Measurements from ENCODE around the gene MIAT. TPM values are rescaled to one million over a fixed set of nuclear protein-coding genes. Genes with fewer than 3 reads are reported as not detected.
A peak's percentile ranks its signal among the peaks of the same experiment; 100 is the strongest.
"Not testable (repeated sequence)": the region's sequence is repeated elsewhere in the genome, so short reads cannot be mapped to it uniquely, and the experiment has no call there.

Gene MIAT
- polyA plus RNA-seq (2013, experiment 1 of 4) = 178 TPM
- polyA plus RNA-seq (2013, experiment 2 of 4) = 300 TPM
- 132 TPM for polyA plus RNA-seq (2013, experiment 3 of 4)
- polyA plus RNA-seq (2013, experiment 4 of 4) = 178 TPM

DNA sequence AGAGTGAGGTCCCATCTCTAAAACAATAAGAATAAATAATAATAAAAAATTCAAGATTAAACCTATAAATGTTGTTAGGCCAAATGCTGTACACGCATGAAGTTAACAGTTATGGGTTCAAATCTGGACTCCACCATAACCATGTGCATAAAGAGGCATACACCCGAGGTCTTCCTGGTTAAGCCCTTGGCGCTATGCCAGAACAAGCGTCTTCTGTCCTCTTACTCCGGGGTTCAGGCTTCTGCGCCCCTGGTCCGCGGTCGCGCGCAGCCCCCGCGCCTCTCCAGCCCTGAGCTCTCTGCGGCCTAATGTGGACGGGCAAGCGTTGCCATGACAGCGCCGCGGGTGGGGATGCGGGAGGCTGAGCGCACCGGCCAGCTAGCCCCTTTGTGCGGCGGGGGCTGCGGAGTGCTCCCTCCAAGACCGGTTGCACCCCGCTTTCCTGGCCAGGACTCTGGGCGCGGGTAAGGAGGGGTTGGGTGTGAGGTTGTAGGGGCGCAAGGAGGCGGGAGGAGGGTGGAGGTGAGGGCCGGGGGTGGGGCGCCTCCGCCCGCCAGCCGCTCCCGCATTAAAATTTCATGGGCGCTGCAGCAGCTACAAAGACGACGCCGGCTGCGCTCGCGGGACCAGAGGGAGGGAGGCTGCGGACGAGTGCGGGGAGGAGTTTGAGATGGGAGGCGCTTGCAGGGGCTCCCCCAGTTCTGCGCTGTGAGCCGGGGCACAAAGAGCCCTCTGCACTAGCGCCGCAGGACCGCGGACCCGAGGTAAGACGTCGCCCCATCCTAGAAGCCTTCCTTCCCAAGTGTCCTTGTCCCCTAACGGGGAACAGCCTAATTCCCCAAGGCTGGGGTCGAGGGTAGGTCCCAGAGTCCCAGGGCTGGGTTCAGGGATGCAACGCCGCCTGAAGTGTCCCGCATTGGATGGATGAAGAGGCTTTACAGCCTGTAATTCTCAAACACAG, at the start of gene MIAT:
MIAT (plus strand) TSS at position 698 of the 961 bp plus-strand sequence.
- peak within 1 kb of the TSS; percentile 83 for H3K27ac ChIP-seq (ENCODE audit: insufficient read depth, low read depth, low read length, poor library complexity, severe bottlenecking)
- peak within 1 kb of the TSS; percentile 83 for H3K4me3 ChIP-seq (ENCODE audit: insufficient read depth, low read depth, low read length)
- H3K27me3 ChIP-seq (ENCODE audit: control insufficient read depth, insufficient read depth, low read length, poor library complexity, severe bottlenecking) = peaks cover 11% of the 10 kb centered on the region
- H3K36me3 ChIP-seq (ENCODE audit: control insufficient read depth, insufficient read depth, low read length) = no peaks in the 10 kb centered on the region
- H3K9me3 ChIP-seq (ENCODE audit: control insufficient read depth, low read length) = no peaks in the 10 kb centered on the region
- peaks cover 25% of the 10 kb centered on the region for H3K4me1 ChIP-seq (ENCODE audit: control insufficient read depth, insufficient read depth, low read length)
- WGBS, 2 experiments = 4% methylated on average over 62 of the region's 62 CpGs

DNA sequence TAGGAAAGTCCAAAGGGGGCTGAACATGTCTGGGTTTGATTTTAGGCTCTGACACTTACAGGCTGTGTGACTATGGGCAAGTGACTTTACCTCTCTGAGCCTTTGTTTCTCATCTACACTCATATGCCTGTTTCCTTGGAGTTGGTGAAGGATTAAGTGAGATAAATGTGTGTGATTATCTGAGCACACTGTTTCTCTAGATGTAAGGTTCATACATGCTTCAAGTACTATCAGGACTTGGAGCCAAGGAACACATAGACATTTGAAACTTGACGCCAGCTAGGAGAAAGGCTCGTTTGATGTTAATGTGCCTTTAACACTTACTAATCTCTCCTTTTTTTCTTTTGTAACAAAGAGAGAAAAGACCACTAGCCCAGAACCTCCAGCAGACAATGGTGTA, 49.3 kb upstream of the MIAT start:
- Histone ChIP-seq H3K27me3 (ENCODE audit: control insufficient read depth, insufficient read depth, low read length, poor library complexity, severe bottlenecking) (peaks cover 6% of the 10 kb centered on the region), H3K4me3 (ENCODE audit: insufficient read depth, low read depth, low read length) (no peak overlapping the region)
- 33 to 34% methylated on average over 2 of the region's 2 CpGs for WGBS, 2 experiments

DNA sequence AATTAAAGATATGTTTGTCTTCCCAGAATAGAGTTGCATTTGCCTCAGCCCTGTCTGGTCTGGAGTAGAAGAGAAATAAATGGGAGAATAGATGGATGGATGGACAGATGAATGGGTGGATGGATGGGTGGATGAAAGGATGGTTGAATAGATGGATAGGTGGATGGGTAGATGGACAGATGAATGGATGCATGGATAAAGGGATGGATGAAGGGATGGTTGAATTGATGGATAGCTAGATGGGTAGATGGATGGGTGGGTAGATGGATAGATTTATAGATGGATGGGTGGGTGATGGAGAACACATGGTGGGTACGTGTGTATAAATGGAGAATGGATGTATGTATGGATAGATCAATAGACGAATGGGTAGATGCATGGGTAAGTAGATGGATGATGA, 48.1 kb upstream of the MIAT start:
- no peaks in the 10 kb centered on the region for H3K9me3 ChIP-seq (ENCODE audit: control insufficient read depth, low read length)
- no peak overlapping the region for H3K27ac ChIP-seq (ENCODE audit: insufficient read depth, low read depth, low read length, poor library complexity, severe bottlenecking)
- no peaks in the 10 kb centered on the region for H3K36me3 ChIP-seq (ENCODE audit: control insufficient read depth, insufficient read depth, low read length)
- no peaks in the 10 kb centered on the region for H3K4me1 ChIP-seq (ENCODE audit: control insufficient read depth, insufficient read depth, low read length)
- peaks cover 13% of the 10 kb centered on the region for H3K27me3 ChIP-seq (ENCODE audit: control insufficient read depth, insufficient read depth, low read length, poor library complexity, severe bottlenecking)
- H3K4me3 ChIP-seq (ENCODE audit: insufficient read depth, low read depth, low read length) = no peak overlapping the region
- whole genome bisulfite sequencing, 2 experiments = 95 to 97% methylated on average over 2 of the region's 2 CpGs

More for the DNA sequence above, 49.3 kb upstream of the MIAT start:
- no peak overlapping the region for H3K27ac ChIP-seq (ENCODE audit: insufficient read depth, low read depth, low read length, poor library complexity, severe bottlenecking)
- H3K4me1 ChIP-seq (ENCODE audit: control insufficient read depth, insufficient read depth, low read length) = no peaks in the 10 kb centered on the region
- H3K36me3 ChIP-seq (ENCODE audit: control insufficient read depth, insufficient read depth, low read length) = no peaks in the 10 kb centered on the region
- H3K9me3 ChIP-seq (ENCODE audit: control insufficient read depth, low read length) = no peaks in the 10 kb centered on the region

DNA sequence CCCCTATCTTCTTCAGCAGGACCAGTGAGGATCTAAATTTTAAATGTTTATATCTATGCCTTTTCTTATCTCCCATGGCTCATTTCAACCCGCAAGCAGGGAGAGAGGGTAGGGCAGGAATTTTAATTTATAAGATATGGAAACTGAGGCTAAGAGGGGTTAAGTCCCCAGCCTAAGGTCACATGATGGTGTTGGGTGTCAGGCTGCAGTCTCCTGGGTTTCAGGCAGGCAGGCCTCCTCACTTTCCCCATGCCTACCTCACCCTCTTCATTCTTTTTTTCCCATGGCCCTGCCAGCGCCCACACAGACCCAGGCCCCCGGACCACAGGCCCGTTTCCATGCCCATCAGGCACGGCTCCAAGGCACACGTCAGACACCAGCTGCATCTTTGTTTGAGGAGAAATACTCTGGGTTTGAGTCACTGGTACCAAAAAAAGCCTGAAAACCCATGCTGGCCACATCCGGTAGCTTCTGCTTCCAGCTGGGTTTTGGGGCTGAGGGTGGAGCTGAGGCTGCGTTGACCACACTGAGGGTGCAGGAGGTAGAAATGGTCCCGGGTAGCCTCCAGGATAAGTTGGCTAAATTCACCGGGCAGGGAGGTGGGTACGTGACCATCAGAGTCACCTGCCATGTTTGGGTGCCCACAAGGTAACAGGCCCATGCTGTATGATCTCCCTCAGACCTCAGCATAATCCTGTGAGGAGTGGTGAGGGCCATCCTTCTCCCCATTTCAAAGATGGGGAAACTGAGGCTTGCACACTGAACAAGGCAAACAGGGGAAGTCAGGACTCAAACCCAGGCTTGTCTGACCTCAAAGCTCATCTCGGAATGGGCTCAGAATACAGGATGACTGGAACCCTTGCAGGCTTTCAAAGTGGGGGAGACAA, 47.1 kb upstream of the MIAT start:
- Histone ChIP-seq H3K4me1 (ENCODE audit: control insufficient read depth, insufficient read depth, low read length) (peaks cover 3% of the 10 kb centered on the region), H3K4me3 (ENCODE audit: insufficient read depth, low read depth, low read length) (no peak overlapping the region), H3K9me3 (ENCODE audit: control insufficient read depth, low read length) (no peaks in the 10 kb centered on the region), H3K36me3 (ENCODE audit: control insufficient read depth, insufficient read depth, low read length) (no peaks in the 10 kb centered on the region), H3K27ac (ENCODE audit: insufficient read depth, low read depth, low read length, poor library complexity, severe bottlenecking) (no peak overlapping the region), H3K27me3 (ENCODE audit: control insufficient read depth, insufficient read depth, low read length, poor library complexity, severe bottlenecking) (peaks cover 16% of the 10 kb centered on the region)
- 89 to 92% methylated on average over 12 of the region's 12 CpGs for WGBS, 2 experiments

DNA sequence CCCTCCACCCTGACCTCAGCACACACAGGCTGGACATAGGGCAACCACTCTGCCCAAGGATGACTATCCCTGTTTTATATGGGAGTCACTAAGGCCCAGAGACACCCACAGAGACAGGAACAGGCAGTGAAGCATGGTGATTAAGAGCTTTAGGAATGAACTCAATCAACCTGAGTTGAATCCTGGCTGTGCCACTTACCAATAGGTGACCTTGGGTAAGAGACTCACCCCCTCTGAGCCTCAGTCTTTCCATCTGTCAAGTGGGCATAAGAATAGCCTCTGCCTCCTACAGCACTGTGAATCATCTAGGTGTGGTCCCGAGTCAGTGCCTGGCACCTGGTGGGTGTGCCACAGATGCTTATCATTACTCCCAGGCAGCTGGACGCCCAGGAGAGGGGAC, 46.4 kb upstream of the MIAT start:
- Histone ChIP-seq H3K4me3 (ENCODE audit: insufficient read depth, low read depth, low read length) (no peak overlapping the region), H3K27me3 (ENCODE audit: control insufficient read depth, insufficient read depth, low read length, poor library complexity, severe bottlenecking) (peaks cover 16% of the 10 kb centered on the region), H3K9me3 (ENCODE audit: control insufficient read depth, low read length) (no peaks in the 10 kb centered on the region), H3K27ac (ENCODE audit: insufficient read depth, low read depth, low read length, poor library complexity, severe bottlenecking) (no peak overlapping the region), H3K4me1 (ENCODE audit: control insufficient read depth, insufficient read depth, low read length) (peaks cover 5% of the 10 kb centered on the region), H3K36me3 (ENCODE audit: control insufficient read depth, insufficient read depth, low read length) (no peaks in the 10 kb centered on the region)
- WGBS, 2 experiments = 93% methylated on average over 2 of the region's 2 CpGs

DNA sequence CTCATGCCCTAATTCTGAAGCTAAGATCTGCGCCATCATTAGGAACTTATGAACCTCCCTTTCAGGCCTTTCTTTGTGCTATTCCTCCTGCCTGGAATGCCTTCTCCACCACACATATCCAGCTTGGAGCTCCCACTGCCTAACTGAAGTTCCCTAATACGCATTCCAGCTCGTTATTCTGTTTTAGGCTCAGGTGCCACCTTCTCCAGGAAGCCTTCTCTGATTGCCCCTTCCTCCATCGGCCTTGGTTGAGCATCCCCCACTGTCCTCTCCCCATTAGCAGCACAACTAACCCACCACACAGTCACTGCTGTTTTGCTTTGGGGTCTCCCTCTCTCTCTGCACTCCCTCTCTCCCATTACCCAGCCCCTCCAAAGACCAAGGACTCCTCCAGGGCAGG, 44.7 kb upstream of the MIAT start:
- Histone ChIP-seq H3K27me3 (ENCODE audit: control insufficient read depth, insufficient read depth, low read length, poor library complexity, severe bottlenecking) (peaks cover 16% of the 10 kb centered on the region), H3K4me1 (ENCODE audit: control insufficient read depth, insufficient read depth, low read length) (peaks cover 19% of the 10 kb centered on the region), H3K9me3 (ENCODE audit: control insufficient read depth, low read length) (no peaks in the 10 kb centered on the region), H3K27ac (ENCODE audit: insufficient read depth, low read depth, low read length, poor library complexity, severe bottlenecking) (no peak overlapping the region), H3K36me3 (ENCODE audit: control insufficient read depth, insufficient read depth, low read length) (no peaks in the 10 kb centered on the region), H3K4me3 (ENCODE audit: insufficient read depth, low read depth, low read length) (no peak overlapping the region)
- WGBS, 2 experiments = 87 to 91% methylated on average over 4 of the region's 4 CpGs

DNA sequence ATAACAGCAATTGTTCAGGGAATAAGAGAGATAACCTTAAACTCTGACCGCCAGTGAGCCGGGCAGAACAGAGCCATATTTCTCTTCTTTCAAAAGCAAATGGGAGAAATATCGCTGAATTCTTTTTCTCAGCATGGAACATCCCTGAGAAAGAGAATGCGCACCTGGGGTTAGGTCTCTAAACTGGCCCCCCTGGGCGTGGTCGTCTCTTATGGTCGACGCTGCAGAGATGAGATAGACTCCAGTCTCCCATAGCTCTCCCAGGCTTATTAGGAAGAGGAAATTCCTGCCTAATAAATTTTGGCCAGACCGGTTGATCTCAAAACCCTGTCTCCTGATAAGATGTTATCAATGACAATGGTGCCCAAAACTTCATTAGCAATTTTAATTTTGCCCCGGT, 43.6 kb upstream of the MIAT start:
- peaks cover 26% of the 10 kb centered on the region for H3K4me1 ChIP-seq (ENCODE audit: control insufficient read depth, insufficient read depth, low read length)
- H3K27ac ChIP-seq (ENCODE audit: insufficient read depth, low read depth, low read length, poor library complexity, severe bottlenecking); H3K36me3 ChIP-seq (ENCODE audit: control insufficient read depth, insufficient read depth, low read length); H3K4me3 ChIP-seq (ENCODE audit: insufficient read depth, low read depth, low read length); H3K9me3 ChIP-seq (ENCODE audit: control insufficient read depth, low read length): not testable (repeated sequence)
- peaks cover 16% of the 10 kb centered on the region for H3K27me3 ChIP-seq (ENCODE audit: control insufficient read depth, insufficient read depth, low read length, poor library complexity, severe bottlenecking)
- WGBS, 2 experiments = 6 to 8% methylated on average over 10 of the region's 10 CpGs

DNA sequence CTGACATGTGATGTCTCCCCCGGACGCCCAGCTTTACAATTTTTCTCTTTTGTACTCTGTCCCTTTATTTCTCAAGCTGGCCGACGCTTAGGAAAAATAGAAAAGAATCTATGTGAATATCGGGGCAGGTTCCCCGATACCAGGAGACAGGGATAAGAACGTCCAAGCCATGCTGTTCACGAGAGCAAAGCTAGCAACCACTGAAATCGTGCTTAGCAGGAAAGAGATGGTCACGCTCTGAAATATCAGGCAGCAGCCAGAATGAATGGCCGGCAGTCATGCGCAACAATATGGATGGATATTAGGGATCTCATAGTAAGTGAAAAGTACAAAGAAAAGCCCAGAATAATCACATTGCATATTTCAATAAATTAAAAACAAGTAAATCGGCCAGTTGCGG, 43.1 kb upstream of the MIAT start:
- Histone ChIP-seq H3K9me3 (ENCODE audit: control insufficient read depth, low read length) (no peaks in the 10 kb centered on the region), H3K36me3 (ENCODE audit: control insufficient read depth, insufficient read depth, low read length) (no peaks in the 10 kb centered on the region), H3K4me3 (ENCODE audit: insufficient read depth, low read depth, low read length) (no peak overlapping the region), H3K27me3 (ENCODE audit: control insufficient read depth, insufficient read depth, low read length, poor library complexity, severe bottlenecking) (peaks cover 16% of the 10 kb centered on the region), H3K27ac (ENCODE audit: insufficient read depth, low read depth, low read length, poor library complexity, severe bottlenecking) (no peak overlapping the region), H3K4me1 (ENCODE audit: control insufficient read depth, insufficient read depth, low read length) (peaks cover 26% of the 10 kb centered on the region)
- WGBS, 2 experiments = 37 to 41% methylated on average over 13 to 14 of the region's 14 CpGs

GRCh38 chr22:26615149-26615548, 42.2 kb upstream of the MIAT start:
- 52 to 65% methylated on average over 2 to 5 of the region's 5 CpGs for WGBS, 2 experiments
- H3K27ac ChIP-seq (ENCODE audit: insufficient read depth, low read depth, low read length, poor library complexity, severe bottlenecking) = no peak overlapping the region
- peaks cover 16% of the 10 kb centered on the region for H3K27me3 ChIP-seq (ENCODE audit: control insufficient read depth, insufficient read depth, low read length, poor library complexity, severe bottlenecking)

More at GRCh38 chr22:26615149-26615548, 42.2 kb upstream of the MIAT start:
- Histone ChIP-seq H3K36me3 (ENCODE audit: control insufficient read depth, insufficient read depth, low read length) (no peaks in the 10 kb centered on the region), H3K4me1 (ENCODE audit: control insufficient read depth, insufficient read depth, low read length) (peaks cover 26% of the 10 kb centered on the region), H3K4me3 (ENCODE audit: insufficient read depth, low read depth, low read length) (no peak overlapping the region), H3K9me3 (ENCODE audit: control insufficient read depth, low read length) (no peaks in the 10 kb centered on the region)

Data from ectodermal cell (in vitro differentiated cells).